SK-N-SH treated with all-trans-retinoic acid at 6 μM for 48 hours (cell line): Measurements from ENCODE around the gene DAB1.

Experiments
- CSRNP3 ChIP-seq: fragments of 250-450 bp; sonication (Bioruptor Pico); IDR thresholded peaks from 2 replicates; pipeline ENCODE4 v1.5.1; 2021; ENCODE audit warnings: mild to moderate bottlenecking, moderate library complexity
- ESRRG ChIP-seq: fragments of 250-450 bp; sonication (Bioruptor Pico); IDR thresholded peaks from 2 replicates; pipeline ENCODE4 v1.6.1; 2021; ENCODE audit warnings: mild to moderate bottlenecking
- PATZ1 ChIP-seq: fragments of 250-450 bp; sonication (Bioruptor Pico); IDR thresholded peaks from 2 replicates; pipeline ENCODE4 v1.8.0; 2020; ENCODE audit warnings: mild to moderate bottlenecking, moderate library complexity, borderline replicate concordance
- RARB ChIP-seq: fragments of 250-450 bp; sonication (Bioruptor Pico); IDR thresholded peaks from 2 replicates; pipeline ENCODE4 v1.8.0; 2021; ENCODE audit warnings: mild to moderate bottlenecking, moderate library complexity
- TSHZ2 ChIP-seq: fragments of 250-450 bp; sonication (Bioruptor Pico); IDR thresholded peaks from 2 replicates; pipeline ENCODE4 v1.5.0; 2020; ENCODE audit warnings: mild to moderate bottlenecking, moderate library complexity
- ZFP3 ChIP-seq: fragments of 250-450 bp; sonication (Bioruptor Pico); IDR thresholded peaks from 2 replicates; pipeline ENCODE4 v1.5.0; 2020; ENCODE audit warnings: mild to moderate bottlenecking, moderate library complexity
- ZFP30 ChIP-seq: fragments of 450-650 bp; formaldehyde crosslinking; IDR thresholded peaks from 2 replicates; pipeline ENCODE4 v1.5.0; 2022; ENCODE audit warnings: mild to moderate bottlenecking, moderate library complexity
- ZNF565 ChIP-seq: fragments of 450-650 bp; formaldehyde crosslinking; conservative IDR thresholded peaks from 2 replicates; pipeline ENCODE4 v1.5.0; 2020; ENCODE audit warnings: low read depth, mild to moderate bottlenecking, moderate library complexity

- TF ChIP-seq TSHZ2 (CRISPR knock-in tag) = no peak
- TF ChIP-seq ZFP30 = no peak
- no peak for TF ChIP-seq CSRNP3 (CRISPR knock-in tag)
- TF ChIP-seq ZNF565 (CRISPR knock-in tag) = no peak
- no peak for TF ChIP-seq ZFP3 (CRISPR knock-in tag)
- TF ChIP-seq ESRRG (CRISPR knock-in tag) = no peak
- TF ChIP-seq PATZ1 (CRISPR knock-in tag) = no peak
- TF ChIP-seq RARB (CRISPR knock-in tag) = no peak
Measured at GRCh38 chr1:57403201-57403600, 20.7 kb downstream of the DAB1 start.
